ENCODE results near the gene BAD. TPM values are rescaled to one million over a fixed set of nuclear protein-coding genes. Genes with fewer than 3 reads are reported as not detected.

Gene BAD
- total RNA-seq, 1 experiment from 2014 or later = 34.7 TPM

DNA sequence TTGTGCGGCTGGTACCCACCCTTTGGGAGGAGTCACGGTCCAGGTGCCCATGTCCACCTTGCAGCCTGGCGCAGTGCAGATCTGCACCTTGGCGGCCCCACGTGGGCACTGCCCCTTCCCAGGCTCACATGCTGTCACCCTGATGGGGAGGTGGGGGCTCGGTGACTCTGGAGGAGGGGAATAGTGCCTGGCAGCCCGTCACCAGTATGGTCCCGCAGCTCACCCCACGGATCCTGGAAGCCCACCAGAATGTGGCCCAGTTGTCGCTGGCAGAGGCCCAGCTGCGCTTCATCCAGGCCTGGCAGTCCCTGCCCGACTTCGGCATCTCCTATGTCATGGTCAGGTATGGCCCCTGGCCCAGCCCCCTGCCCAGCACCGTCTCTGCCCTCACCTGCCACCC, 63.7 kb downstream of the BAD start:
- no peak for ATAC-seq

DNA sequence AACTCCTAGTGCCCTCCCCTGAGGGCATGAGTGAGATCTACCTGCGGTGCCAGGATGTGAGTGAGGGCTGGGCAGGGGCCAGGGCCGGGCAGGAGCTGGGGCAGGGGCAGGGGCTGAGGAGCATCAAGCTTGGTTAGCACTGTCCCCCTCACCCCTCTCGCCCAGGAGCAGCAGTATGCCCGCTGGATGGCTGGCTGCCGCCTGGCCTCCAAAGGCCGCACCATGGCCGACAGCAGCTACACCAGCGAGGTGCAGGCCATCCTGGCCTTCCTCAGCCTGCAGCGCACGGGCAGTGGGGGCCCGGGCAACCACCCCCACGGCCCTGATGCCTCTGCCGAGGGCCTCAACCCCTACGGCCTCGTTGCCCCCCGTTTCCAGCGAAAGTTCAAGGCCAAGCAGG, 64.2 kb downstream of the BAD start:
- DNase-seq (ENCODE audit: low spot score) = no peak
- peaks cover 6% of the 10 kb centered on the region for H3K4me1 Mint-ChIP-seq
- peaks cover 3% of the 10 kb centered on the region for H3K36me3 Mint-ChIP-seq
- no peak for TF ChIP-seq PRRX2 (CRISPR knock-in tag; IDR thresholded peaks at IDR 0.05)
- TF ChIP-seq, protein P1, sequence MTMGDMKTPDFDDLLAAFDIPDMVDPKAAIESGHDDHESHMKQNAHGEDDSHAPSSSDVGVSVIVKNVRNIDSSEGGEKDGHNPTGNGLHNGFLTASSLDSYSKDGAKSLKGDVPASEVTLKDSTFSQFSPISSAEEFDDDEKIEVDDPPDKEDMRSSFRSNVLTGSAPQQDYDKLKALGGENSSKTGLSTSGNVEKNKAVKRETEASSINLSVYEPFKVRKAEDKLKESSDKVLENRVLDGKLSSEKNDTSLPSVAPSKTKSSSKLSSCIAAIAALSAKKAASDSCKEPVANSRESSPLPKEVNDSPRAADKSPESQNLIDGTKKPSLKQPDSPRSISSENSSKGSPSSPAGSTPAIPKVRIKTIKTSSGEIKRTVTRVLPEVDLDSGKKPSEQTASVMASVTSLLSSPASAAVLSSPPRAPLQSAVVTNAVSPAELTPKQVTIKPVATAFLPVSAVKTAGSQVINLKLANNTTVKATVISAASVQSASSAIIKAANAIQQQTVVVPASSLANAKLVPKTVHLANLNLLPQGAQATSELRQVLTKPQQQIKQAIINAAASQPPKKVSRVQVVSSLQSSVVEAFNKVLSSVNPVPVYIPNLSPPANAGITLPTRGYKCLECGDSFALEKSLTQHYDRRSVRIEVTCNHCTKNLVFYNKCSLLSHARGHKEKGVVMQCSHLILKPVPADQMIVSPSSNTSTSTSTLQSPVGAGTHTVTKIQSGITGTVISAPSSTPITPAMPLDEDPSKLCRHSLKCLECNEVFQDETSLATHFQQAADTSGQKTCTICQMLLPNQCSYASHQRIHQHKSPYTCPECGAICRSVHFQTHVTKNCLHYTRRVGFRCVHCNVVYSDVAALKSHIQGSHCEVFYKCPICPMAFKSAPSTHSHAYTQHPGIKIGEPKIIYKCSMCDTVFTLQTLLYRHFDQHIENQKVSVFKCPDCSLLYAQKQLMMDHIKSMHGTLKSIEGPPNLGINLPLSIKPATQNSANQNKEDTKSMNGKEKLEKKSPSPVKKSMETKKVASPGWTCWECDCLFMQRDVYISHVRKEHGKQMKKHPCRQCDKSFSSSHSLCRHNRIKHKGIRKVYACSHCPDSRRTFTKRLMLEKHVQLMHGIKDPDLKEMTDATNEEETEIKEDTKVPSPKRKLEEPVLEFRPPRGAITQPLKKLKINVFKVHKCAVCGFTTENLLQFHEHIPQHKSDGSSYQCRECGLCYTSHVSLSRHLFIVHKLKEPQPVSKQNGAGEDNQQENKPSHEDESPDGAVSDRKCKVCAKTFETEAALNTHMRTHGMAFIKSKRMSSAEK (CRISPR knock-in tag; IDR thresholded peaks at IDR 0.05; ENCODE audit: borderline replicate concordance) = no peak
- TF ChIP-seq NFYB (CRISPR knock-in tag; conservative IDR thresholded peaks at IDR 0.05; ENCODE audit: low read depth) = no peak
- no peak for TF ChIP-seq EMX1 (CRISPR knock-in tag; IDR thresholded peaks at IDR 0.05)
- no peaks in the 10 kb centered on the region for H3K27me3 Mint-ChIP-seq (ENCODE audit: low read depth)
- no peaks in the 10 kb centered on the region for H3K9me3 Mint-ChIP-seq
- no peak overlapping the region for H3K27ac Mint-ChIP-seq
- no peak overlapping the region for H3K4me3 Mint-ChIP-seq
- no peak for ATAC-seq
- ChIA-PET POLR2A (interaction anchor here (1.2 kb wide), 1 partner anchor 13 kb away, joined by 4 read pairs; the partner anchor contains the start of gene FERMT3), CTCF (no interaction called here)

More for the DNA sequence above, 63.7 kb downstream of the BAD start:
- H3K36me3 Mint-ChIP-seq = peaks cover 3% of the 10 kb centered on the region; the same call in 1 of the 2 replicates
- no peak overlapping the region for H3K27ac Mint-ChIP-seq
- no peak overlapping the region for H3K4me3 Mint-ChIP-seq
- CTCF ChIA-PET = no interaction called here
- POLR2A ChIA-PET = interaction anchor here (0.6 kb wide), 1 partner anchor 43 kb away, joined by 5 read pairs; no protein-coding TSS in a partner anchor
- DNase-seq (ENCODE audit: low spot score) = no peak
- no peak for TF ChIP-seq SMAD4 (CRISPR knock-in tag; IDR thresholded peaks at IDR 0.05)
- TF ChIP-seq, protein P2, sequence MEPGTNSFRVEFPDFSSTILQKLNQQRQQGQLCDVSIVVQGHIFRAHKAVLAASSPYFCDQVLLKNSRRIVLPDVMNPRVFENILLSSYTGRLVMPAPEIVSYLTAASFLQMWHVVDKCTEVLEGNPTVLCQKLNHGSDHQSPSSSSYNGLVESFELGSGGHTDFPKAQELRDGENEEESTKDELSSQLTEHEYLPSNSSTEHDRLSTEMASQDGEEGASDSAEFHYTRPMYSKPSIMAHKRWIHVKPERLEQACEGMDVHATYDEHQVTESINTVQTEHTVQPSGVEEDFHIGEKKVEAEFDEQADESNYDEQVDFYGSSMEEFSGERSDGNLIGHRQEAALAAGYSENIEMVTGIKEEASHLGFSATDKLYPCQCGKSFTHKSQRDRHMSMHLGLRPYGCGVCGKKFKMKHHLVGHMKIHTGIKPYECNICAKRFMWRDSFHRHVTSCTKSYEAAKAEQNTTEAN (CRISPR knock-in tag; IDR thresholded peaks at IDR 0.05) = no peak
- TF ChIP-seq, protein P3, sequence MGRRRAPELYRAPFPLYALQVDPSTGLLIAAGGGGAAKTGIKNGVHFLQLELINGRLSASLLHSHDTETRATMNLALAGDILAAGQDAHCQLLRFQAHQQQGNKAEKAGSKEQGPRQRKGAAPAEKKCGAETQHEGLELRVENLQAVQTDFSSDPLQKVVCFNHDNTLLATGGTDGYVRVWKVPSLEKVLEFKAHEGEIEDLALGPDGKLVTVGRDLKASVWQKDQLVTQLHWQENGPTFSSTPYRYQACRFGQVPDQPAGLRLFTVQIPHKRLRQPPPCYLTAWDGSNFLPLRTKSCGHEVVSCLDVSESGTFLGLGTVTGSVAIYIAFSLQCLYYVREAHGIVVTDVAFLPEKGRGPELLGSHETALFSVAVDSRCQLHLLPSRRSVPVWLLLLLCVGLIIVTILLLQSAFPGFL (CRISPR knock-in tag; IDR thresholded peaks at IDR 0.05; ENCODE audit: borderline replicate concordance) = no peak
- peaks cover 8% of the 10 kb centered on the region for H3K4me1 Mint-ChIP-seq
- H3K27me3 Mint-ChIP-seq (ENCODE audit: low read depth) = no peaks in the 10 kb centered on the region
- H3K9me3 Mint-ChIP-seq = no peaks in the 10 kb centered on the region

Other genes with a start within 250 kb of the BAD start
- gene FLRT1, start 248.7 kb downstream of the BAD start, total RNA-seq (2021) = 0.14 to 0.20 TPM (median 0.16 TPM) in 3 replicates
- gene MACROD1, start 118.6 kb downstream of the BAD start, total RNA-seq (2021) = 36.9 to 54.4 TPM (median 52.9 TPM) in 3 replicates
- 291 to 296 TPM (median 296 TPM) in 3 replicates for gene STIP1, start 98.5 kb downstream of the BAD start, total RNA-seq (2021)
- gene FERMT3, start 77.9 kb downstream of the BAD start, total RNA-seq (2021) = 3.8 to 8.2 TPM (median 3.8 TPM) in 3 replicates
- gene TRPT1, start 58.5 kb downstream of the BAD start, total RNA-seq (2021) = 52.3 to 58.8 TPM (median 53.2 TPM) in 3 replicates
- 59.1 to 64.4 TPM (median 60.1 TPM) in 3 replicates for gene NUDT22, start 58.4 kb downstream of the BAD start, total RNA-seq (2021)
- 26.0 to 27.2 TPM (median 27.1 TPM) in 3 replicates for gene DNAJC4, start 54.1 kb downstream of the BAD start, total RNA-seq (2021)
- 51.7 to 62.2 TPM (median 59.7 TPM) in 3 replicates for gene VEGFB, start 50.1 kb downstream of the BAD start, total RNA-seq (2021)
- gene FKBP2, start 43.6 kb downstream of the BAD start, total RNA-seq (2021) = 57.2 to 65.9 TPM (median 61.7 TPM) in 3 replicates
- 435 to 471 TPM (median 458 TPM) in 3 replicates for gene PPP1R14B, start 37.7 kb downstream of the BAD start, total RNA-seq (2021)
- 80.0 to 97.4 TPM (median 82.2 TPM) in 3 replicates for gene PLCB3, start 33.1 kb downstream of the BAD start, total RNA-seq (2021)
- gene GPR137, start 1.2 kb upstream of the BAD start, total RNA-seq (2021) = 51.1 to 53.8 TPM (median 51.8 TPM) in 3 replicates
- gene KCNK4, start 6.6 kb upstream of the BAD start, total RNA-seq (2021) = 0.25 to 0.74 TPM (median 0.48 TPM) in 3 replicates
- gene CATSPERZ, start 15.7 kb upstream of the BAD start, total RNA-seq (2021) = 1.1 to 2.5 TPM (median 2.0 TPM) in 3 replicates
- gene ESRRA, start 20.9 kb upstream of the BAD start, total RNA-seq (2021) = 56.3 to 81.9 TPM (median 59.1 TPM) in 3 replicates
- 285 to 321 TPM (median 314 TPM) in 3 replicates for gene TRMT112, start 32.9 kb upstream of the BAD start, total RNA-seq (2021)
- 255 to 293 TPM (median 282 TPM) in 3 replicates for gene PRDX5, start 33.5 kb upstream of the BAD start, total RNA-seq (2021)
- 17.0 to 22.0 TPM (median 19.9 TPM) in 3 replicates for gene CCDC88B, start 55.5 kb upstream of the BAD start, total RNA-seq (2021)
- gene RPS6KA4, start 74.5 kb upstream of the BAD start, total RNA-seq (2021) = 16.8 to 18.3 TPM (median 18.3 TPM) in 3 replicates